Neural progenitor cell (in vitro differentiated cells): ENCODE results near the gene KSR1. TPM values are rescaled to one million over a fixed set of nuclear protein-coding genes. Genes with fewer than 3 reads are reported as not detected.
"Not testable (repeated sequence)": the region's sequence is repeated elsewhere in the genome, so short reads cannot be mapped to it uniquely, and the experiment has no call there.

Experiments used
- DNase-seq: peaks from one replicate; pipeline ENCODE4 v3.0.0-alpha.2; 2016; ENCODE audit warnings: low spot score
- H2AFZ ChIP-seq: fragments of 200-600 bp; sonication (generic); replicated peaks from 2 replicates; pipeline ENCODE4 v1.6.1; 2016; ENCODE audit warnings: antibody characterized with exemption
- H3F3A ChIP-seq: fragments of 200-600 bp; sonication (generic); 2 replicates; pipeline ENCODE4 v1.6.1; 2016; ENCODE audit warnings: antibody characterized with exemption, low read depth
- H3K27ac ChIP-seq: fragments of 200-600 bp; sonication (generic); 2 replicates; pipeline ENCODE4 v1.5.1; 2016; ENCODE audit warnings: mild to moderate bottlenecking
- H3K27me3 ChIP-seq: fragments of 200-600 bp; sonication (generic); 2 replicates; pipeline ENCODE4 v1.6.1; 2016; ENCODE audit warnings: mild to moderate bottlenecking, moderate library complexity
- H3K36me3 ChIP-seq: fragments of 200-600 bp; sonication (generic); 2 replicates; pipeline ENCODE4 v1.5.1; 2016
- H3K4me1 ChIP-seq: fragments of 200-600 bp; sonication (generic); 2 replicates; pipeline ENCODE4 v1.6.1; 2016; ENCODE audit warnings: mixed run types
- H3K4me2 ChIP-seq: fragments of 200-600 bp; sonication (generic); 2 replicates; pipeline ENCODE4 v1.6.1; 2016
- H3K4me3 ChIP-seq: fragments of 200-600 bp; sonication (generic); 2 replicates; pipeline ENCODE4 v1.5.1; 2016
- H3K79me2 ChIP-seq: fragments of 200-600 bp; sonication (generic); 2 replicates; pipeline ENCODE4 v1.6.1; 2016; ENCODE audit warnings: low read depth
- H3K9ac ChIP-seq: fragments of 200-600 bp; sonication (generic); 2 replicates; pipeline ENCODE4 v1.6.1; 2016
- H3K9me3 ChIP-seq: fragments of 200-600 bp; sonication (generic); 2 replicates; pipeline ENCODE4 v1.5.1; 2016; ENCODE audit warnings: low read depth
- H4K20me1 ChIP-seq: fragments of 200-600 bp; sonication (generic); 2 replicates; pipeline ENCODE4 v1.6.1; 2016; ENCODE audit warnings: low read depth
- H3K27ac Mint-ChIP-seq: 3 replicates; pipeline ENCODE4 v1.8.0; 2021; ENCODE audit warnings: mixed read lengths
- H3K27me3 Mint-ChIP-seq: 2 replicates; pipeline ENCODE4 v1.8.0; 2022; ENCODE audit warnings: low read depth, mild to moderate bottlenecking, inconsistent platforms, moderate library complexity, mixed read lengths; ENCODE audit not compliant: insufficient read depth
- H3K36me3 Mint-ChIP-seq: 3 replicates; pipeline ENCODE4 v1.8.0; 2021; ENCODE audit warnings: mixed read lengths
- H3K4me1 Mint-ChIP-seq: 3 replicates; pipeline ENCODE4 v1.8.0; 2021; ENCODE audit warnings: mixed read lengths
- H3K4me3 Mint-ChIP-seq: 3 replicates; pipeline ENCODE4 v1.8.0; 2021; ENCODE audit warnings: mild to moderate bottlenecking, moderate library complexity, mixed read lengths
- H3K9me3 Mint-ChIP-seq: 3 replicates; pipeline ENCODE4 v1.8.0; 2020; ENCODE audit warnings: mixed read lengths
- EZH2 ChIP-seq: fragments of 200-600 bp; sonication (generic); IDR thresholded peaks from 2 replicates; pipeline ENCODE4 v1.6.1; 2017; ENCODE audit warnings: antibody characterized with exemption, mild to moderate bottlenecking, moderate library complexity
- EZH2phosphoT487 ChIP-seq: fragments of 200-600 bp; sonication (generic); IDR thresholded peaks from 2 replicates; pipeline ENCODE4 v1.6.1; 2017; ENCODE audit warnings: antibody characterized with exemption
- total RNA-seq: library from RNA; depleted of rRNA; stranded (reverse); fragments of >200 nt; gene quantifications from 2 replicates; pipeline ENCODE4 v1.2.3, GENCODE V29; 2015; ENCODE audit warnings: low replicate concordance
- TF ChIP-seq, protein P1 (sequence below): fragments of 200-600 bp; sonication (generic); IDR thresholded peaks from 2 replicates; pipeline ENCODE4 v1.5.1; 2017; ENCODE audit warnings: antibody characterized with exemption, mild to moderate bottlenecking

The KSR1 gene
- total RNA-seq, 1 donor from 2014 or later, result 16.4 TPM

DNA sequence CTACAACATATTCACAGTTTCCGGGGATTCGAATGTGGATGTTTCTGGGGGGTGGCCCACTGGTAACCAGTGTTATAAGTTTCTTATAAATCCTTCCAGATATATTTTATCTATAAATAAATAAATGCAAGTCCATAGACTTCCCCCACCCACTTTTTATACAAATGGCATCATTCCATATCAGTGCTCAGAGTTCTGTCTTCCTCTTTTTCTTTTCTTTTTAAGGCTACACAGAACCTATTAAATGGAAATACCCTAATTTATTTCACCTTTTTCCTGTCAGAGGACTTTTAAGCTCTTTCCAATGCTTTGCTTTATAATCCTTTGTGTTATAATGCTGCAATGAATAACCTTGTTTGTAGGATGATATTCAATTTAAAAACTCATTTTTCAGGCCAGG, 178.5 kb downstream of the KSR1 start:
- Histone ChIP-seq H3K9ac (no peak overlapping the region), H3K27me3 (no peaks in the 10 kb centered on the region), H3F3A (no peaks in the 10 kb centered on the region), H3K36me3 (no peaks in the 10 kb centered on the region), H3K9me3 (no peaks in the 10 kb centered on the region), H3K4me1 (no peaks in the 10 kb centered on the region), H3K79me2 (no peaks in the 10 kb centered on the region), H3K4me3 (no peak overlapping the region), H2AFZ (no peak overlapping the region), H3K4me2 (no peak overlapping the region), H4K20me1 (no peaks in the 10 kb centered on the region), H3K27ac (no peak overlapping the region)
- DNase-seq, result no peak
- TF ChIP-seq, protein P1, sequence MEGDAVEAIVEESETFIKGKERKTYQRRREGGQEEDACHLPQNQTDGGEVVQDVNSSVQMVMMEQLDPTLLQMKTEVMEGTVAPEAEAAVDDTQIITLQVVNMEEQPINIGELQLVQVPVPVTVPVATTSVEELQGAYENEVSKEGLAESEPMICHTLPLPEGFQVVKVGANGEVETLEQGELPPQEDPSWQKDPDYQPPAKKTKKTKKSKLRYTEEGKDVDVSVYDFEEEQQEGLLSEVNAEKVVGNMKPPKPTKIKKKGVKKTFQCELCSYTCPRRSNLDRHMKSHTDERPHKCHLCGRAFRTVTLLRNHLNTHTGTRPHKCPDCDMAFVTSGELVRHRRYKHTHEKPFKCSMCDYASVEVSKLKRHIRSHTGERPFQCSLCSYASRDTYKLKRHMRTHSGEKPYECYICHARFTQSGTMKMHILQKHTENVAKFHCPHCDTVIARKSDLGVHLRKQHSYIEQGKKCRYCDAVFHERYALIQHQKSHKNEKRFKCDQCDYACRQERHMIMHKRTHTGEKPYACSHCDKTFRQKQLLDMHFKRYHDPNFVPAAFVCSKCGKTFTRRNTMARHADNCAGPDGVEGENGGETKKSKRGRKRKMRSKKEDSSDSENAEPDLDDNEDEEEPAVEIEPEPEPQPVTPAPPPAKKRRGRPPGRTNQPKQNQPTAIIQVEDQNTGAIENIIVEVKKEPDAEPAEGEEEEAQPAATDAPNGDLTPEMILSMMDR, result no peak
- no peak for TF ChIP-seq EZH2phosphoT487
- no peak for TF ChIP-seq EZH2
- H3K4me1 Mint-ChIP-seq, result peaks cover 10% of the 10 kb centered on the region
- no peak overlapping the region for H3K4me3 Mint-ChIP-seq
- peaks cover 4% of the 10 kb centered on the region for H3K27me3 Mint-ChIP-seq
- no peaks in the 10 kb centered on the region for H3K36me3 Mint-ChIP-seq
- no peak overlapping the region for H3K27ac Mint-ChIP-seq
- H3K9me3 Mint-ChIP-seq, result no peaks in the 10 kb centered on the region

DNA sequence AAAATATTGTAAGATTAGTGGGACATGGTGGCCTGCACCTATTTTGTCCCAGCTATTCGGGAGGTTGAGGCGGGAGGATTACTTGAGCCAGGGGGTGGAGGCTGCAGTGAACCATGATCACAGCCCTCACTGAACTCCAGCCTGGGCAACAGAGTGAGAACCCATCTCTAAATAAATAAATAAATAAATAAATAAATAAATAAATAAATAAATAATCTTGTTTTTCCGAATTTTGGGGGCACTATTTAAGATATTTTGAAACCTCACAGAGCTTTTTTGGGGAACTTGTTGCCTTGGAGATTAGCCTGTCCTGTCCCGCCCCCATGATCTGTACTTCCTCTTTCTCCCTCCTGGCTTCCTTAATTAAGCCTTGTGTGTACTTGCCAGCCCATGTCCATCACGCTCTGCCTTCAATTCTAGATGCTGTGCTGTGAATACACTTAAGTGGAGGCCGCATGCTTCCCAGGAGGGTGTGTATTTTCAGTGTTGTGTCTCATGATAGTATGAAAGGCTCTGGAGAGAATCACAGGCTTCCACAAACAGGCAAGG, 179.1 kb downstream of the KSR1 start:
- H3K9me3 ChIP-seq, result no peaks in the 10 kb centered on the region
- no peaks in the 10 kb centered on the region for H4K20me1 ChIP-seq
- TF ChIP-seq EZH2phosphoT487 (no peak), EZH2 (no peak)
- TF ChIP-seq, protein P1, result no peak
- Mint-ChIP-seq H3K27ac (no peak overlapping the region), H3K9me3 (no peaks in the 10 kb centered on the region), H3K27me3 (peaks cover 4% of the 10 kb centered on the region), H3K4me1 (peaks cover 10% of the 10 kb centered on the region), H3K4me3 (no peak overlapping the region), H3K36me3 (no peaks in the 10 kb centered on the region)
- no peaks in the 10 kb centered on the region for H3K79me2 ChIP-seq
- no peak for DNase-seq
- H2AFZ ChIP-seq, result no peak overlapping the region
- no peaks in the 10 kb centered on the region for H3K4me1 ChIP-seq
- H3K9ac ChIP-seq, result no peak overlapping the region
- no peak overlapping the region for H3K27ac ChIP-seq
- no peak overlapping the region for H3K4me3 ChIP-seq
- H3K4me2 ChIP-seq, result no peak overlapping the region
- no peaks in the 10 kb centered on the region for H3F3A ChIP-seq
- no peaks in the 10 kb centered on the region for H3K36me3 ChIP-seq
- no peaks in the 10 kb centered on the region for H3K27me3 ChIP-seq

DNA sequence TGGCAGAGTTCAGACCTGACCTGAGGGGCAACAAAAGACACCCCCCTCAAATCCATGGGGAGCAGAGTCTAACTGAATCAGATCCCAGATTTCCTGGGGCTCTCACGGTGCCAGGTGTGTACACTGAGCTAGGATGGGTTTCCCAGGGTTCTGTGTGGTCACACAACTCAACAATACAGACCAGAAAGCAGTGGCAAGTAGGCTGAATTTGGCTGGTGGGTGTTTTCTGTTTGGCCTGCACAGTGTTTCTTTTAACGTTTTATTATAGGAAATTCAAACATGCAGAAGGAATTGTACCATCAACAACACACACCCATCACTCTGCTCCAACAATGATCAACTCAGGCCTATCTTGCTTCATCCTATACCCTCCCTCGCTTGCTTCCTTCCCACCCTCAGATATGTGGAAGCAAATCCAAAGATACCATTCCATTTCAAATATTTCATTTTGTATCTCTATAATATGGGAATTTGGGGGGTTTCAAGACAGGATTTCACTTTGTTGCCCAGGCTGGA, 179.8 kb downstream of the KSR1 start:
- not testable (repeated sequence) for H3K27ac ChIP-seq, H3K4me3 Mint-ChIP-seq, H3K9ac ChIP-seq, H4K20me1 ChIP-seq, H3K9me3 Mint-ChIP-seq, H2AFZ ChIP-seq, H3K36me3 ChIP-seq, H3F3A ChIP-seq, H3K4me2 ChIP-seq, H3K36me3 Mint-ChIP-seq, DNase-seq, H3K79me2 ChIP-seq, H3K27me3 ChIP-seq, H3K27ac Mint-ChIP-seq, H3K4me1 Mint-ChIP-seq, H3K4me1 ChIP-seq, H3K4me3 ChIP-seq, H3K9me3 ChIP-seq, H3K27me3 Mint-ChIP-seq

DNA sequence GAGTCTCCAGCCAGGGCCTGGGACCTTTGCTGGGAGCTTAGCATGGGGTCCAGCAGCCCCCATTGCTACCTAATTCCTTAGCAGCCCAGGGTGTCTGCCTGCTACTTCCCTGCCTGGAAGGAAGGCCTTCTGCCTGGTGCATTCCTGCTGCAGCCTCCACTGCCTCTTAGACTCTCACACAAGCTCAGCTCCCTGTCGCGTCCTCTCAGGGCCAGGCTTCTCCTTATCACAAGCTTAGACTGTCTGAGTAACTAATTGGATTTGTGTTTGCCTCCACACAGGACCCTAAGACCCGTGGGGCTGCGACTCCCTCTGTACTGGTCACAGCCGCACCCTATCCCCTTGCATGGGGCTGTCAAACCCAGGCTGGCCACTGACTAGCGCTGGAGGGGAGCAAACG, 181.6 kb downstream of the KSR1 start:
- H3K4me1 Mint-ChIP-seq, H3K9me3 Mint-ChIP-seq, H3F3A ChIP-seq, DNase-seq, H3K4me2 ChIP-seq, H3K27ac ChIP-seq, H3K36me3 ChIP-seq, H4K20me1 ChIP-seq, H3K9me3 ChIP-seq, H3K27me3 Mint-ChIP-seq, H3K4me3 Mint-ChIP-seq, H3K27me3 ChIP-seq, H2AFZ ChIP-seq, H3K27ac Mint-ChIP-seq, H3K9ac ChIP-seq, H3K4me1 ChIP-seq, H3K79me2 ChIP-seq, H3K36me3 Mint-ChIP-seq, H3K4me3 ChIP-seq: not testable (repeated sequence)

DNA sequence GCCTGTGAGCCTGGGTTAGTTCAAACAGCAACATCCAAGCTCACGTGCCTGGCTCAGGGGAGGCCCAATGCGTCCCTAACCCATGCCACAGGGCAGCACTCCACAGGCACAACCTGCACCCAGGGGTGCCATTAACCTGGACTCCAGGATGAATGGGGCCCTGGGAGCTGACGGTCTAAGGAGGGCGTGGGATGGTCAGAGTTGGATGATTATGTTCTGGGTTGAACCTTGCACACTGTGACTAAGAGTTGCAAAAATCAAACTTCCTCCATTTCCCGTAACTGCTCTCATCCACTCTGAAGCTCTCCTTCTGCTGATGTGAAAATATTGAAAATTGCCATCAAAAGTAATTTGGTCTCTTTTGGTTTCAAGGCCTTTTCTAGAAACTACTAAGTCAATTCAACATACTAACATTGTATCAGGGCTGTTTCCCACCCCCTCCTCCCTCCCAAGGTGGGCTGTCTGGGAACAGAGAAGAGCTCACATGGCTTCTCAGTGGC, 182.2 kb downstream of the KSR1 start:
- not testable (repeated sequence) for H3K9ac ChIP-seq, H3K27ac ChIP-seq, H2AFZ ChIP-seq, DNase-seq, H3K36me3 ChIP-seq, H3K4me1 Mint-ChIP-seq, H3K9me3 Mint-ChIP-seq, H3K27ac Mint-ChIP-seq, H3K27me3 ChIP-seq, H3K4me1 ChIP-seq, H3F3A ChIP-seq, H3K36me3 Mint-ChIP-seq, H3K4me3 Mint-ChIP-seq, H3K4me2 ChIP-seq, H3K9me3 ChIP-seq, H4K20me1 ChIP-seq, H3K4me3 ChIP-seq, H3K79me2 ChIP-seq, H3K27me3 Mint-ChIP-seq
